IMR-90 (cell line): ENCODE results near the gene HOXA13. TPM values are rescaled to one million over a fixed set of nuclear protein-coding genes. Genes with fewer than 3 reads are reported as not detected.

ENCODE experiments used
- ATAC-seq: fragments of 200-7000 bp; cut with Tn5 transposase; 2 replicates; pipeline ENCODE4 v1.9.1; 2020; ENCODE audit warnings: low read depth, mild to moderate bottlenecking, moderate library complexity
- BruUV-seq: library from RNA; stranded (reverse); fragments of 400-500 nt; replicated peaks from 2 replicates; lab custom pipeline; 2021; lab: Mats Ljungman, UMichigan
- CTCF ChIA-PET: fragments of 300-600 bp; formaldehyde crosslinking; extraction: SDS; loops from one replicate; lab custom pipeline; 2021; ENCODE audit warnings: antibody characterized with exemption; lab: Yijun Ruan, JAX
- POLR2A ChIA-PET: fragments of 300-600 bp; sonication (Branson Sonifier 250); formaldehyde crosslinking; loops from one replicate; lab custom pipeline; 2022; ENCODE audit warnings: antibody characterized with exemption; ENCODE audit not compliant: unreplicated experiment; lab: Charles Lee
- DNase-seq: peaks from one replicate; pipeline ENCODE4 v3.0.0; 2013
- H2AFZ ChIP-seq: replicated peaks from 2 replicates; pipeline ENCODE3; 2013; ENCODE audit warnings: low read length, mild to moderate bottlenecking; ENCODE audit not compliant: poor library complexity
- H2AK5ac ChIP-seq: 2 replicates; pipeline ENCODE4 v1.6.1; 2013; ENCODE audit warnings: low read depth, low read length, inconsistent platforms
- H2AK9ac ChIP-seq: replicated peaks from 2 replicates; pipeline ENCODE3; 2013; ENCODE audit warnings: mild to moderate bottlenecking, low read depth, low read length, moderate library complexity; ENCODE audit not compliant: poor library complexity
- H2BK120ac ChIP-seq: 2 replicates; pipeline ENCODE4 v1.6.1; 2013; ENCODE audit warnings: low read depth, low read length, inconsistent platforms
- H2BK15ac ChIP-seq: 3 replicates; pipeline ENCODE4 v1.6.1; 2013; ENCODE audit warnings: low read depth, low read length, inconsistent platforms
- H2BK20ac ChIP-seq: 2 replicates; pipeline ENCODE4 v1.6.1; 2013; ENCODE audit warnings: low read depth, mild to moderate bottlenecking, inconsistent platforms, low read length, moderate library complexity
- H2BK5ac ChIP-seq: 2 replicates; pipeline ENCODE4 v1.6.1; 2013; ENCODE audit warnings: mild to moderate bottlenecking, low read depth, low read length, inconsistent platforms; ENCODE audit not compliant: poor library complexity, severe bottlenecking
- H3K14ac ChIP-seq: replicated peaks from 2 replicates; pipeline ENCODE4 v1.6.1; 2013; ENCODE audit warnings: low read depth, low read length, inconsistent platforms
- H3K18ac ChIP-seq: 2 replicates; pipeline ENCODE4 v1.6.1; 2013; ENCODE audit warnings: low read depth, low read length, control low read depth
- H3K23ac ChIP-seq: 2 replicates; pipeline ENCODE4 v1.6.1; 2013; ENCODE audit warnings: low read depth, low read length, inconsistent platforms
- H3K27ac ChIP-seq: 2 replicates; pipeline ENCODE4 v1.5.1; 2013; ENCODE audit warnings: mild to moderate bottlenecking, control low read depth, low read length; ENCODE audit not compliant: insufficient read depth
- H3K27me3 ChIP-seq: 2 replicates; pipeline ENCODE4 v1.6.1; 2013; ENCODE audit warnings: low read length; ENCODE audit not compliant: control insufficient read depth, insufficient read depth
- H3K36me3 ChIP-seq: 2 replicates; pipeline ENCODE4 v1.6.1; 2013; ENCODE audit warnings: low read length, mixed read lengths; ENCODE audit not compliant: control insufficient read depth, insufficient read depth
- H3K4ac ChIP-seq: 2 replicates; pipeline ENCODE4 v1.6.1; 2013; ENCODE audit warnings: low read depth, low read length, inconsistent platforms
- H3K4me1 ChIP-seq: 2 replicates; pipeline ENCODE4 v1.6.1; 2013; ENCODE audit warnings: low read length, mixed read lengths; ENCODE audit not compliant: control insufficient read depth, insufficient read depth
- H3K4me2 ChIP-seq: 2 replicates; pipeline ENCODE4 v1.6.1; 2013; ENCODE audit warnings: low read depth, mild to moderate bottlenecking, control low read depth, low read length, moderate library complexity
- H3K4me3 ChIP-seq: 2 replicates; pipeline ENCODE4 v1.5.1; 2013; ENCODE audit warnings: low read depth, mild to moderate bottlenecking, control low read depth, low read length, moderate library complexity; ENCODE audit not compliant: insufficient read depth
- H3K56ac ChIP-seq: 2 replicates; pipeline ENCODE4 v1.6.1; 2013; ENCODE audit warnings: low read length, inconsistent platforms; ENCODE audit not compliant: insufficient read depth; ENCODE audit errors: extremely low read depth
- H3K79me1 ChIP-seq, 2 experiments: 2 replicates each; pipeline ENCODE4 v1.6.1; 2013; ENCODE audit warnings: low read length in 2 of 2, inconsistent platforms in 1 of 2, low read depth in 1 of 2
- H3K9ac ChIP-seq: 2 replicates; pipeline ENCODE4 v1.6.1; 2013; ENCODE audit warnings: low read depth, low read length, control low read depth
- H3K9me1 ChIP-seq: 2 replicates; pipeline ENCODE4 v1.6.1; 2013; ENCODE audit warnings: low read length, inconsistent platforms; ENCODE audit not compliant: insufficient read depth
- H3K9me3 ChIP-seq: 2 replicates; pipeline ENCODE4 v1.6.1; 2013; ENCODE audit warnings: low read length; ENCODE audit not compliant: control insufficient read depth, insufficient read depth
- H4K20me1 ChIP-seq: 2 replicates; pipeline ENCODE4 v1.6.1; 2013; ENCODE audit warnings: low read length, inconsistent platforms; ENCODE audit not compliant: insufficient read depth
- H4K5ac ChIP-seq: 2 replicates; pipeline ENCODE4 v1.6.1; 2013; ENCODE audit warnings: mild to moderate bottlenecking, low read depth, low read length, control low read depth
- H4K8ac ChIP-seq, 2 experiments: 2 replicates each; pipeline ENCODE4 v1.6.1; 2013; ENCODE audit warnings: low read depth in 2 of 2, low read length in 2 of 2, control low read depth in 1 of 2, inconsistent platforms in 1 of 2
- H4K91ac ChIP-seq: 2 replicates; pipeline ENCODE4 v1.6.1; 2013; ENCODE audit warnings: low read depth, low read length, inconsistent platforms; ENCODE audit not compliant: insufficient read depth
- BHLHE40 ChIP-seq: fragments of 150-350 bp; IDR thresholded peaks from 2 replicates; pipeline ENCODE4 v1.6.1; 2016; ENCODE audit warnings: mild to moderate bottlenecking, low read depth, low read length
- CEBPB ChIP-seq: IDR thresholded peaks from 2 replicates; pipeline ENCODE4 v1.6.1; 2012; ENCODE audit warnings: low read depth, low read length, improper control_type of control experiment
- CHD1 ChIP-seq: IDR thresholded peaks from 2 replicates; pipeline ENCODE4 v1.6.1; 2012; ENCODE audit warnings: low read depth, low read length, improper control_type of control experiment
- ELK1 ChIP-seq: fragments of 150-350 bp; IDR thresholded peaks from 2 replicates; pipeline ENCODE4 v1.6.1; 2016; ENCODE audit warnings: low read depth, mild to moderate bottlenecking, low read length, moderate library complexity, borderline replicate concordance
- FOS ChIP-seq: fragments of 150-350 bp; IDR thresholded peaks from 2 replicates; pipeline ENCODE4 v1.6.1; 2016; ENCODE audit warnings: low read depth, low read length
- MAFK ChIP-seq: IDR thresholded peaks from 2 replicates; pipeline ENCODE4 v1.6.1; 2012; ENCODE audit warnings: low read depth, low read length, improper control_type of control experiment
- MAZ ChIP-seq: IDR thresholded peaks from 2 replicates; pipeline ENCODE4 v1.6.1; 2012; ENCODE audit warnings: low read depth, mild to moderate bottlenecking, low read length, improper control_type of control experiment, moderate library complexity, borderline replicate concordance
- NFE2L2 ChIP-seq: fragments of 150-350 bp; IDR thresholded peaks from 2 replicates; pipeline ENCODE4 v1.6.1; 2016; ENCODE audit warnings: low read depth, mild to moderate bottlenecking, low read length
- POLR2A ChIP-seq: IDR thresholded peaks from 2 replicates; pipeline ENCODE4 v1.6.1; 2012; ENCODE audit warnings: mild to moderate bottlenecking, low read depth, low read length
- RAD21 ChIP-seq: IDR thresholded peaks from 2 replicates; pipeline ENCODE4 v1.6.1; 2012; ENCODE audit warnings: low read length, improper control_type of control experiment
- RCOR1 ChIP-seq: IDR thresholded peaks from 2 replicates; pipeline ENCODE4 v1.6.1; 2012; ENCODE audit warnings: mild to moderate bottlenecking, low read length, improper control_type of control experiment; ENCODE audit not compliant: insufficient replicate concordance
- RFX5 ChIP-seq: IDR thresholded peaks from 2 replicates; pipeline ENCODE4 v1.8.0; 2012; ENCODE audit warnings: low read depth, mild to moderate bottlenecking, low read length, moderate library complexity
- SMC3 ChIP-seq: fragments of 150-350 bp; IDR thresholded peaks from 2 replicates; pipeline ENCODE4 v1.6.1; 2016; ENCODE audit warnings: low read depth, mild to moderate bottlenecking, antibody characterized with exemption, low read length, moderate library complexity
- WGBS, 2 experiments: methylation state at CpG; one replicate each; pipeline versions ENCODE4 v1.1.5 to v1.1.7; 2013; ENCODE audit warnings: missing lambda C conversion rate in 2 of 2; ENCODE audit not compliant: insufficient read length in 1 of 2; ENCODE audit errors: extremely low coverage in 2 of 2; 5-methylcytosine and 5-hydroxymethylcytosine counted together
- dilution Hi-C: fragments of 300-500 bp; cut with HindIII; formaldehyde crosslinking; loops from one replicate; pipeline ENCODE4 v1.14.3; 2018; ENCODE audit warnings: low sequenced_read_pairs; ENCODE audit not compliant: unreplicated experiment
- in situ Hi-C: fragments of 300-500 bp; cut with MboI; formaldehyde crosslinking; loops from 3 replicates; pipeline ENCODE4 v1.14.3; 2019; ENCODE audit warnings: low sequenced_read_pairs, inconsistent platforms, mixed read lengths
- intact Hi-C: fragments of 100-400 bp; cut with micrococcal nuclease; formaldehyde crosslinking; loops from 2 replicates; pipeline ENCODE4 v1.10.0; 2022
- polyA plus RNA-seq, 3 experiments: library from polyadenylated mRNA; depleted of rRNA; stranded (reverse); fragments of >200 nt; gene quantifications; 2 replicates each; pipeline ENCODE4 v1.2.3, GENCODE V29; 2012; ENCODE audit warnings: low replicate concordance in 1 of 3
- total RNA-seq: library from RNA; depleted of rRNA; stranded (reverse); fragments of >200 nt; gene quantifications from 2 replicates; pipeline ENCODE4 v1.2.3, GENCODE V29; 2012
- TF ChIP-seq, protein P1 (sequence below): fragments of 150-350 bp; IDR thresholded peaks from 2 replicates; pipeline ENCODE4 v1.6.1; 2017; ENCODE audit warnings: mild to moderate bottlenecking, antibody characterized with exemption, low read length, low read depth
- TF ChIP-seq, protein P2 (sequence below): conservative IDR thresholded peaks from 2 replicates; pipeline ENCODE4 v1.5.1; 2012; ENCODE audit warnings: mild to moderate bottlenecking, low read depth, low read length, improper control_type of control experiment

HOXA13 gene
- total and polyA plus RNA-seq, 2 of the 4 experiments (the other 2 are of a cell fraction), result not detected

GRCh38 chr7:27162561-27163287, 37.2 kb downstream of the HOXA13 start:
- no peak overlapping the region for H3K27ac ChIP-seq
- dilution Hi-C loops (no loop called here), intact Hi-C loops (loop anchor here (5.0 to 10.0 kb wide), 2 partner anchors 960 to 1908 kb away; partner anchors contain the start of genes CBX3 and HNRNPA2B1), in situ Hi-C loops (no loop called here)
- H3K4me2 ChIP-seq, result no peak overlapping the region
- H3K36me3 ChIP-seq, result no peaks in the 10 kb centered on the region
- H2AK5ac ChIP-seq, result no peak overlapping the region
- no peak overlapping the region for H3K14ac ChIP-seq
- no peak overlapping the region for H2BK15ac ChIP-seq
- no peak overlapping the region for H2BK20ac ChIP-seq
- H3K56ac ChIP-seq, result no peak overlapping the region
- no peak overlapping the region for H3K23ac ChIP-seq
- H2AFZ ChIP-seq, result no peak overlapping the region
- no peak overlapping the region for H2BK5ac ChIP-seq
- no peaks in the 10 kb centered on the region for H4K20me1 ChIP-seq
- H3K27me3 ChIP-seq, result peaks cover 48% of the 10 kb centered on the region
- H4K91ac ChIP-seq, result no peak overlapping the region
- H2AK9ac ChIP-seq, result no peak overlapping the region
- no CpG with 5 or more reads among the region's 7 CpGs for WGBS, 2 experiments
- no peak overlapping the region for H2BK120ac ChIP-seq
- no peaks in the 10 kb centered on the region for H3K9me1 ChIP-seq
- no TSS peak for BruUV-seq
- H3K4me1 ChIP-seq, result no peaks in the 10 kb centered on the region; the same call in 1 of the 2 replicates
- H4K5ac ChIP-seq, result no peak overlapping the region
- no peak for ATAC-seq
- ChIA-PET POLR2A (no interaction called here), CTCF (interaction anchor here (0.6 to 1.5 kb wide), 2 partner anchors 42 to 793 kb away, joined by 6 read pairs; no protein-coding TSS in a partner anchor)
- H3K4me3 ChIP-seq, result no peak overlapping the region
- no peak overlapping the region for H3K4ac ChIP-seq
- no peak for DNase-seq
- H4K8ac ChIP-seq, result no peak overlapping the region
- no peaks in the 10 kb centered on the region for H3K79me1 ChIP-seq
- no peak overlapping the region for H3K9ac ChIP-seq
- H3K9me3 ChIP-seq, result peaks cover 11% of the 10 kb centered on the region; the same call in 1 of the 2 replicates
- H3K18ac ChIP-seq, result no peak overlapping the region
- TF ChIP-seq, protein P1, sequence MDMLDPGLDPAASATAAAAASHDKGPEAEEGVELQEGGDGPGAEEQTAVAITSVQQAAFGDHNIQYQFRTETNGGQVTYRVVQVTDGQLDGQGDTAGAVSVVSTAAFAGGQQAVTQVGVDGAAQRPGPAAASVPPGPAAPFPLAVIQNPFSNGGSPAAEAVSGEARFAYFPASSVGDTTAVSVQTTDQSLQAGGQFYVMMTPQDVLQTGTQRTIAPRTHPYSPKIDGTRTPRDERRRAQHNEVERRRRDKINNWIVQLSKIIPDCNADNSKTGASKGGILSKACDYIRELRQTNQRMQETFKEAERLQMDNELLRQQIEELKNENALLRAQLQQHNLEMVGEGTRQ, result no peak
- no peak for TF ChIP-seq RAD21
- no peak for TF ChIP-seq NFE2L2
- no peak for TF ChIP-seq CHD1
- TF ChIP-seq FOS, result no peak
- no peak for TF ChIP-seq ELK1
- TF ChIP-seq, protein P2, sequence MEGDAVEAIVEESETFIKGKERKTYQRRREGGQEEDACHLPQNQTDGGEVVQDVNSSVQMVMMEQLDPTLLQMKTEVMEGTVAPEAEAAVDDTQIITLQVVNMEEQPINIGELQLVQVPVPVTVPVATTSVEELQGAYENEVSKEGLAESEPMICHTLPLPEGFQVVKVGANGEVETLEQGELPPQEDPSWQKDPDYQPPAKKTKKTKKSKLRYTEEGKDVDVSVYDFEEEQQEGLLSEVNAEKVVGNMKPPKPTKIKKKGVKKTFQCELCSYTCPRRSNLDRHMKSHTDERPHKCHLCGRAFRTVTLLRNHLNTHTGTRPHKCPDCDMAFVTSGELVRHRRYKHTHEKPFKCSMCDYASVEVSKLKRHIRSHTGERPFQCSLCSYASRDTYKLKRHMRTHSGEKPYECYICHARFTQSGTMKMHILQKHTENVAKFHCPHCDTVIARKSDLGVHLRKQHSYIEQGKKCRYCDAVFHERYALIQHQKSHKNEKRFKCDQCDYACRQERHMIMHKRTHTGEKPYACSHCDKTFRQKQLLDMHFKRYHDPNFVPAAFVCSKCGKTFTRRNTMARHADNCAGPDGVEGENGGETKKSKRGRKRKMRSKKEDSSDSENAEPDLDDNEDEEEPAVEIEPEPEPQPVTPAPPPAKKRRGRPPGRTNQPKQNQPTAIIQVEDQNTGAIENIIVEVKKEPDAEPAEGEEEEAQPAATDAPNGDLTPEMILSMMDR, result no peak
- no peak for TF ChIP-seq RCOR1
- TF ChIP-seq MAFK, result no peak
- TF ChIP-seq POLR2A, result no peak
- TF ChIP-seq CEBPB, result no peak
- no peak for TF ChIP-seq SMC3
- no peak for TF ChIP-seq BHLHE40
- TF ChIP-seq MAZ, result no peak
- TF ChIP-seq RFX5, result no peak
